AG09319 (cell line): Measurements from ENCODE around the gene ANKRD50.

Experiments used
- DNase-seq: peaks from one replicate; pipeline ENCODE4 v3.0.0-alpha.2; 2010; ENCODE audit warnings: low read depth; ENCODE audit errors: extremely low read depth
- CTCF ChIP-seq: IDR thresholded peaks from 2 replicates; pipeline ENCODE4 v1.5.1; 2011; ENCODE audit warnings: low read depth, mild to moderate bottlenecking, inconsistent platforms, low read length, moderate library complexity

The ANKRD50 gene

DNA sequence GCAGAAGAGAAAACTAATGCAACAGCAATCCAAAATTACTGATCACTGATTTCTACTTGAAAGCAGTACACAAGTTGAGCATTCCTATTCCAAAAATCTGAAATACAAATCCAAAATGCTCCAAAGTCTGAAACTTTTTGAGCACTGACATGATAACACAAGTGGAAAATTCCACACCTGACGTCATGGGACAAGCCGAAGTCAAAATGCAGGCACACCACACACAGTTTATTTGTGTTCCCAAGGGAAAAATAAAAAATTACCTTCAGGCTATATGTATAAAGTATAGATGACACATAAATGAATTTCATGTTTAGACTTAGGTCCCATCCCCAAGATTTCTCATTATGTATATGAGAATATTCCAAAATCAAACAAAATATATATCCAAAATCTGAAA, 20.7 kb downstream of the ANKRD50 start:
- TF ChIP-seq CTCF = no peak
- DNase-seq = no peak

DNA sequence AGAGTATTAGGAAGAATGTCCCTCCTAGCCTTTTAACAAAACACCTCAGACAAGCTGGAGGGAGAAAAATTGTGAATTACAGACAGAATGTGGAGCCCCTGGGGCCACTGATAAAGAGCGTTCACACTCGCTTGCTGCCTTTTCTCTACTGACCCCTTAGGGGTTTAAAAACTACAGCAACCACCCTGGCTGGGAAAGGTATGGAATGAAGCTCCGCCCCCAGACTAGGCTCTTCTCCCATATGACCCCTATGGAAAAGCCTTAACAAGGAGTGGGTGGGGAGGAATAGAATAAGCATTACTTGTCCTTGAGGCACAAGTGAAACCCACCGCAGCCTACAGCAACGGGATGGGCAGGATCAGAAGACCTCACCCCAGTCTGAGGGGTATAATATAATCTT, 26.3 kb downstream of the ANKRD50 start:
- TF ChIP-seq CTCF = no peak
- no peak for DNase-seq

- no peak for DNase-seq
- TF ChIP-seq CTCF = no peak
These were observed 26.7 kb downstream of the ANKRD50 start for GRCh38 chr4:124685851-124686250.

DNA sequence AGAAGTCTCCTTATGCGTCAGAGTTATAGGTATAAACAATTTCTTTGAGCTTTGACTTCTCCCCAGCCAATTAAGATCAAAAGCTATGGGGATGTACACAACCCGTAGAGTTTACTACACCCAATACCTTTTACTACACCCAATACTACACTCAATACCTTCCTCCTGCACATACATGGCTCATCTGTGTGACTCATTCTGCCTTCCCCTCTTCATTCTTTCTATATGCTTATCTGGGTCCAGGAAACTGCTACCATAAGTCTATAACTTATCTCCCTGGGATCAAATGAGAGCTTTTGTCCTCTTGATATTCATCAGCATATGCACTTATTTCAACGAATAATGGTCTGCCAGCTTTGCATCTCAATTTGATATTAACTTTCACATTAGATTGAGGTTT, 28.2 kb downstream of the ANKRD50 start:
- DNase-seq = no peak
- no peak for TF ChIP-seq CTCF

DNA sequence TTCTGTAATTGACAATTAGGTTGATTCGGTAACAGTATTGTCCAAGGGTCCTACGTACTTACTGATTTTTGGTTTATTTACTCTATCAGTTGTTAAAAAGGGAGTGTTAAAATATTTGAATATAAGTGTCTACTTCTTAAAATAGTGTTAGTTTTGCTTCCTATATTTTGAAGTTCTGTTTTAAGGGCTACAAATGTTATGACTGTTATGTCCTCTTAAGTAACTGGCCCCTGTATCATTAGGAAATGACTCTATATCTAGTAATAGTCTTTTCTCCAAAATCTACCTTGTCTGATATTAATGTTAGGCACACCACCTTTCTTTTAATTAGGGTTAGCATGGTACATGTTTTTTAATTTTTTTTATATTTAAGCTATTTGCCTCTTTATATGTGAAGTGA, 30.1 kb downstream of the ANKRD50 start:
- no peak for TF ChIP-seq CTCF
- no peak for DNase-seq

DNA sequence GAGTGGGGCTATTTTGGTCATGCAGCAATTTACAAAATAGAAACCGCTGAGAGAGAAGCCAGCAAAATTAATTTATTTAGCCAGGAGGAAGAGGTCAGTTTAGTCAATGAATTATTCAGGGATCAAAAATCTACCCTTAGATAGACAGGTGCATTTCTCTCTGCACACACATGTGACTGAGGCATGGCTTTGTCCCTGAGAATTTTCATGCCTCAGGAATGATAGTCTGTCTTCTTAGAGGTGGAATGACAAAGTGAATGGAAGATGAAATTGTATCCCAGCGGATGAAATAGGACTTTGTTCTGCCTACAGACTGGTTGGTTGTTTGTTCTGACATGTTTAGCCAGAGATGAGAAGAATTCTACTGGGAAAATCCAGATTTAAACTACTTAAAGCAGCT, 46.0 kb downstream of the ANKRD50 start:
- DNase-seq = no peak
- TF ChIP-seq CTCF = no peak

DNA sequence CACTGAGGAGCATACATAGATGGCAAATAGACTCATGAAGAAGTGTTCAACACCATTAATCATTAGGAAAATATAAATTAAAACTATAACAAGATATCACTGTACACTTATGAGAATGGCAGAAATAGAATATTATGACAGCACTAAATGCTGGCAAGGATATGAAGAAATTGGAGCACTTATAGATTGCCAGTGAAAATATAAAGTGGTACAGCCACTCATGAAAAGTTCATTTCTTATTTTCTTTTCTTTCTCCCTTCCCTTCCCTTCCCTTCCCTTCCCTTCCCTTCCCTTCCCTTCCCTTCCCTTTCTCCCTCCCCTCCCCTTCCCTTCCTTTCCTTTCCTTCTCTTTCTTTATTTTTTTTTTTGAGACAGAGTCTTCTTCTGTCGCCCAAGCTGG, 53.7 kb downstream of the ANKRD50 start:
- no peak for TF ChIP-seq CTCF
- no peak for DNase-seq
